Loucy (cell line): ENCODE data around the gene SLC35D3.
"Not testable (repeated sequence)": the region's sequence is repeated elsewhere in the genome, so short reads cannot be mapped to it uniquely, and the experiment has no call there.

ENCODE experiments used
- H2AFZ ChIP-seq: fragments of 200-600 bp; sonication (generic); 2 replicates; pipeline ENCODE4 v1.6.0; 2016; ENCODE audit warnings: antibody characterized with exemption, mild to moderate bottlenecking, low read length, moderate library complexity
- H3F3A ChIP-seq: fragments of 200-600 bp; 2 replicates; pipeline ENCODE4 v1.6.0; 2016; ENCODE audit warnings: antibody characterized with exemption, low read depth, mild to moderate bottlenecking
- H3K27me3 ChIP-seq: fragments of 200-600 bp; sonication (generic); 2 replicates; pipeline ENCODE4 v1.6.1; 2014; ENCODE audit warnings: low read length, mild to moderate bottlenecking; ENCODE audit not compliant: insufficient read depth, poor library complexity, severe bottlenecking
- H3K36me3 ChIP-seq: fragments of 200-600 bp; sonication (generic); 2 replicates; pipeline ENCODE4 v1.6.1; 2016; ENCODE audit warnings: low read length; ENCODE audit not compliant: insufficient read depth
- H3K4me1 ChIP-seq: fragments of 200-600 bp; sonication (generic); 2 replicates; pipeline ENCODE4 v1.5.1; 2014; ENCODE audit warnings: low read length, mild to moderate bottlenecking; ENCODE audit not compliant: insufficient read depth, poor library complexity, severe bottlenecking
- H3K4me2 ChIP-seq: fragments of 200-600 bp; sonication (generic); 2 replicates; pipeline ENCODE4 v1.6.0; 2014; ENCODE audit warnings: antibody characterized with exemption, low read length, low read depth, mild to moderate bottlenecking; ENCODE audit not compliant: poor library complexity, severe bottlenecking
- H3K4me3 ChIP-seq: fragments of 200-600 bp; sonication (generic); 2 replicates; pipeline ENCODE4 v1.5.1; 2014; ENCODE audit warnings: low read length, mild to moderate bottlenecking, mixed read lengths; ENCODE audit not compliant: poor library complexity, severe bottlenecking
- H3K79me2 ChIP-seq: fragments of 200-600 bp; sonication (generic); 2 replicates; pipeline ENCODE4 v1.6.1; 2014; ENCODE audit warnings: low read length; ENCODE audit not compliant: insufficient read depth
- H3K9ac ChIP-seq: fragments of 200-600 bp; sonication (generic); 2 replicates; pipeline ENCODE4 v1.6.0; 2014; ENCODE audit warnings: mild to moderate bottlenecking, low read depth, low read length, moderate library complexity; ENCODE audit not compliant: poor library complexity, severe bottlenecking
- H3K9me2 ChIP-seq: fragments of 200-600 bp; sonication (generic); replicated peaks from 2 replicates; pipeline ENCODE4 v1.6.1; 2016; ENCODE audit warnings: low read depth, low read length, mixed read lengths
- H3K9me3 ChIP-seq: fragments of 200-600 bp; sonication (generic); 2 replicates; pipeline ENCODE4 v1.6.1; 2014; ENCODE audit warnings: mild to moderate bottlenecking, antibody characterized with exemption, low read length, low read depth; ENCODE audit not compliant: insufficient read depth
- H4K20me1 ChIP-seq: fragments of 200-600 bp; sonication (generic); 2 replicates; pipeline ENCODE4 v1.6.0; 2014; ENCODE audit warnings: antibody characterized with exemption, low read length, mild to moderate bottlenecking; ENCODE audit not compliant: insufficient read depth, poor library complexity, severe bottlenecking
- CTCF ChIP-seq: fragments of 200-600 bp; sonication (generic); conservative IDR thresholded peaks from 2 replicates; pipeline ENCODE4 v1.5.1; 2014; ENCODE audit warnings: mild to moderate bottlenecking, antibody characterized with exemption, low read length
- EZH2phosphoT487 ChIP-seq: fragments of 200-600 bp; IDR thresholded peaks from 2 replicates; pipeline ENCODE4 v1.6.1; 2018; ENCODE audit warnings: antibody characterized with exemption, mild to moderate bottlenecking, moderate library complexity, borderline replicate concordance

SLC35D3 gene

DNA sequence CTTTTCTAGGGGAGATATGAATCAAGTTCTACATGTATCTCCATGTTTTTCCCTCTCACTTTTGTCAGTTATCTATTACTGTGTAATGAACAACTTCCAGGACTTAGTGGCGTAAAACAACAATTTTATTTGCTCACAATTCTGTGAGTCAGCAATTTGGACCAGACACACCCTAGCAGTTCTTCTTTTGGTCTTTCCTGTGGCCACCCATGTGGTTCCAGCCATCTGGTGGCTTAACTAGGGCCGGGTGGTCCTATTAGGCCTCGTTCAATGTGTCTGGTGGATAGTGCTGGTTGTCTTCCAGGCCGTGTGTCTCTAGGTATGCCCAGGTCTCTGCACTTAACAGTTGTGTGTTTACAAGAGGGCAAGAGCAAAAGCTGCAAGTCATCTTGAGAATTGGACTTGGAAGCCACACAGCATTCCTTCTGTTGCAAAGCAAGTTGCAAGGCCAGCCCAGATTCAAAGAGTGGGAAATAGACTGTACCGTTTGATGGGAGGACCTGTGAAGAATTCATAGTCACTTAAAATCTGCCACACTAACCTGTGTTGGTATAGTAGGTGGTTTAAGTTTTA is 20.8 kb upstream of the SLC35D3 start:
- H3K9me3 ChIP-seq, result no peaks in the 10 kb centered on the region; the same call in 1 of the 2 replicates
- no peaks in the 10 kb centered on the region for H3F3A ChIP-seq
- no peak overlapping the region for H3K9ac ChIP-seq
- no peaks in the 10 kb centered on the region for H3K27me3 ChIP-seq
- no peaks in the 10 kb centered on the region for H3K79me2 ChIP-seq
- no peak overlapping the region for H2AFZ ChIP-seq
- H4K20me1 ChIP-seq, result no peaks in the 10 kb centered on the region
- no peak overlapping the region for H3K4me2 ChIP-seq
- no peak overlapping the region for H3K4me3 ChIP-seq
- no peaks in the 10 kb centered on the region for H3K4me1 ChIP-seq
- H3K9me2 ChIP-seq, result no peaks in the 10 kb centered on the region
- peaks cover 18% of the 10 kb centered on the region; the same call in 1 of the 2 replicates for H3K36me3 ChIP-seq
- TF ChIP-seq CTCF (no peak), EZH2phosphoT487 (no peak)

GRCh38 chr6:136904477-136904876 is 17.6 kb upstream of the SLC35D3 start:
- not testable (repeated sequence) for H3K4me2 ChIP-seq, H3F3A ChIP-seq, H2AFZ ChIP-seq, H3K4me1 ChIP-seq, H4K20me1 ChIP-seq, H3K4me3 ChIP-seq, H3K9ac ChIP-seq, H3K9me2 ChIP-seq, H3K9me3 ChIP-seq, H3K27me3 ChIP-seq, H3K79me2 ChIP-seq
- H3K36me3 ChIP-seq, result peaks cover 18% of the 10 kb centered on the region; the same call in 1 of the 2 replicates

DNA sequence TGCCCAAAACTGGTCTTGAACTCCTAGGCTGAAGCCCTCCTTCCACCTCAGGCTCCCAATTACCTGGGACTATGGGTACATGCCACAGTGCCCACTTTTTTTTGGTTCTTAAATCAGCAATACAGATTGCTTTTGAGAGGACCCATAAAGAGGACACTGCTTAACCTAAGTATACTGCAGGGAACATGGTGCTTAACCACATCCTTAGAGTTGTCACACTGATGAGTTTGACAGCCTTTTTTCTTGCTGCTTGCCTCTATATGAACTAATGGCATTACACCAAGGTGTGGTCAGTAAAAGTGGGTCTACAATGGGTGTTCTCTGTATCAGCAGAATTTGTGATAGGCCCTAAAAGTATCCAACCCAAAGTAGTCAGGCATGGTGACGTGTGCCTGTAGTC is 7.2 kb upstream of the SLC35D3 start:
- H3K4me3 ChIP-seq, result no peak overlapping the region
- H3F3A ChIP-seq, result no peaks in the 10 kb centered on the region
- H3K36me3 ChIP-seq, result no peaks in the 10 kb centered on the region
- H3K9me3 ChIP-seq, result no peaks in the 10 kb centered on the region
- H3K27me3 ChIP-seq, result no peaks in the 10 kb centered on the region
- no peak overlapping the region for H2AFZ ChIP-seq
- no peaks in the 10 kb centered on the region for H4K20me1 ChIP-seq
- H3K4me1 ChIP-seq, result no peaks in the 10 kb centered on the region
- H3K9ac ChIP-seq, result no peak overlapping the region
- H3K4me2 ChIP-seq, result no peak overlapping the region
- no peaks in the 10 kb centered on the region for H3K9me2 ChIP-seq
- H3K79me2 ChIP-seq, result no peaks in the 10 kb centered on the region
- TF ChIP-seq CTCF, result no peak
- no peak for TF ChIP-seq EZH2phosphoT487

- Histone ChIP-seq H2AFZ (no peak overlapping the region), H4K20me1 (no peaks in the 10 kb centered on the region), H3K4me3 (no peak overlapping the region), H3F3A (no peaks in the 10 kb centered on the region), H3K9me2 (no peaks in the 10 kb centered on the region), H3K4me1 (no peaks in the 10 kb centered on the region), H3K4me2 (no peak overlapping the region), H3K9me3 (no peaks in the 10 kb centered on the region), H3K36me3 (no peaks in the 10 kb centered on the region), H3K27me3 (no peaks in the 10 kb centered on the region), H3K9ac (no peak overlapping the region), H3K79me2 (no peaks in the 10 kb centered on the region)
- TF ChIP-seq EZH2phosphoT487 (no peak), CTCF (no peak)
These were observed 3.4 kb upstream of the SLC35D3 start for GRCh38 chr6:136918706-136919105.
